Hepatocyte (in vitro differentiated cells): ENCODE results near the gene FOXE3. TPM values are rescaled to one million over a fixed set of nuclear protein-coding genes. Genes with fewer than 3 reads are reported as not detected.

Source experiments
- DNase-seq: peaks from one replicate; pipeline ENCODE4 v3.0.0-alpha.2; 2016; ENCODE audit warnings: low spot score
- H2AFZ ChIP-seq: fragments of 200-600 bp; sonication (generic); 2 replicates; pipeline ENCODE4 v1.6.0; 2016; ENCODE audit warnings: antibody characterized with exemption, mild to moderate bottlenecking
- H3K27ac ChIP-seq: fragments of 200-600 bp; sonication (generic); 2 replicates; pipeline ENCODE4 v1.5.1; 2016; ENCODE audit warnings: mild to moderate bottlenecking
- H3K27me3 ChIP-seq: fragments of 200-600 bp; sonication (generic); 2 replicates; pipeline ENCODE4 v1.6.1; 2016
- H3K36me3 ChIP-seq: fragments of 200-600 bp; sonication (generic); replicated peaks from 2 replicates; pipeline ENCODE4 v1.5.1; 2016; ENCODE audit warnings: low read depth; ENCODE audit not compliant: insufficient read depth
- H3K4me1 ChIP-seq: fragments of 200-600 bp; sonication (generic); 2 replicates; pipeline ENCODE4 v1.5.1; 2016; ENCODE audit warnings: mild to moderate bottlenecking, moderate library complexity; ENCODE audit not compliant: insufficient read depth
- H3K4me2 ChIP-seq: fragments of 200-600 bp; sonication (generic); 2 replicates; pipeline ENCODE4 v1.6.0; 2016
- H3K4me3 ChIP-seq: fragments of 200-600 bp; sonication (generic); 2 replicates; pipeline ENCODE4 v1.5.1; 2016; ENCODE audit warnings: mild to moderate bottlenecking
- H3K79me2 ChIP-seq: fragments of 200-600 bp; sonication (generic); 2 replicates; pipeline ENCODE4 v1.6.0; 2017; ENCODE audit warnings: mild to moderate bottlenecking
- H3K9me2 ChIP-seq: fragments of 200-600 bp; sonication (generic); replicated peaks from 2 replicates; pipeline ENCODE4 v1.6.0; 2017; ENCODE audit warnings: mild to moderate bottlenecking; ENCODE audit not compliant: insufficient read depth
- H3K9me3 ChIP-seq: fragments of 200-600 bp; sonication (generic); 2 replicates; pipeline ENCODE4 v1.5.1; 2016; ENCODE audit warnings: low read depth, mild to moderate bottlenecking
- H4K20me1 ChIP-seq: fragments of 200-600 bp; sonication (generic); 2 replicates; pipeline ENCODE4 v1.6.0; 2016; ENCODE audit warnings: mild to moderate bottlenecking; ENCODE audit not compliant: insufficient read depth, poor library complexity, severe bottlenecking
- EZH2 ChIP-seq: fragments of 200-600 bp; sonication (generic); IDR thresholded peaks from 2 replicates; pipeline ENCODE4 v1.6.1; 2016; ENCODE audit warnings: antibody characterized with exemption, mild to moderate bottlenecking, borderline replicate concordance
- EZH2phosphoT487 ChIP-seq: fragments of 200-600 bp; sonication (generic); IDR thresholded peaks from one replicate; pipeline ENCODE4 v1.6.1; 2018; ENCODE audit warnings: antibody characterized with exemption, mild to moderate bottlenecking, low read depth, moderate library complexity; ENCODE audit not compliant: unreplicated experiment, severe bottlenecking
- WGBS: methylation state at CpG from one replicate; pipeline ENCODE4 v1.1.6; 2016; ENCODE audit warnings: low lambda C conversion rate; ENCODE audit errors: missing lambda C conversion rate; 5-methylcytosine and 5-hydroxymethylcytosine counted together
- polyA plus RNA-seq: library from polyadenylated mRNA; unstranded; fragments of >200 nt; fragmentation: Nextera tagmentation; extraction: Ambion mirVana; gene quantifications from 2 replicates; pipeline ENCODE4 v1.2.1, GENCODE V29; 2016
- total RNA-seq: library from RNA; depleted of rRNA; stranded (reverse); fragments of >200 nt; gene quantifications from 2 replicates; pipeline ENCODE4 v1.2.3, GENCODE V29; 2014
- TF ChIP-seq, protein P1 (sequence below): fragments of 200-600 bp; sonication (generic); IDR thresholded peaks from 2 replicates; pipeline ENCODE4 v1.5.1; 2016; ENCODE audit warnings: antibody characterized with exemption, mild to moderate bottlenecking; ENCODE audit not compliant: poor library complexity

Gene FOXE3
- total and polyA plus RNA-seq, 2 experiments from 2014 or later = not detected

DNA sequence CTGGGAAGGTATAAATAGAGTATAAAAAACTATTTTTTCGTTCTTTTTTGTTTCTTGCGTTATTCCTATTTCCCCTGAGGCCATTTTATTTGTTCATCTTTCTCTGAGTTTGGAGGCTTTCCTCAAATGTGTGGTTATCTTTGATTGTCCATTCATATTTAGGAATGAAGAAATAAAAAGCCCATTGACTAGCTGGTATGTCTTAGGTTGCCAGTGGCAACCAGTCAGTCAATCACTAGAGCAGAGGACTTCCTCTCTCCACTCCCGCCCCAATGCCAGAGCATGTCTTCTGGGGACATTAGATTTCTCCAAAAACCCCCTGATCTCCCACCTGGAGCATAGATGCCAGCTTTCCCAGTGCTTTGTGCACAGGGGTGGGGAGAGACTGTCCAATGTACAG is 20.7 kb upstream of the FOXE3 start:
- no peak for DNase-seq
- Histone ChIP-seq H3K4me2 (no peak overlapping the region), H3K9me3 (no peaks in the 10 kb centered on the region), H3K36me3 (no peaks in the 10 kb centered on the region), H4K20me1 (no peaks in the 10 kb centered on the region), H3K4me1 (no peaks in the 10 kb centered on the region), H3K4me3 (no peak overlapping the region), H3K27ac (no peak overlapping the region), H2AFZ (no peak overlapping the region), H3K79me2 (no peaks in the 10 kb centered on the region), H3K9me2 (no peaks in the 10 kb centered on the region), H3K27me3 (peaks cover 5% of the 10 kb centered on the region)
- TF ChIP-seq EZH2phosphoT487 (no peak), EZH2 (no peak)
- TF ChIP-seq, protein P1, sequence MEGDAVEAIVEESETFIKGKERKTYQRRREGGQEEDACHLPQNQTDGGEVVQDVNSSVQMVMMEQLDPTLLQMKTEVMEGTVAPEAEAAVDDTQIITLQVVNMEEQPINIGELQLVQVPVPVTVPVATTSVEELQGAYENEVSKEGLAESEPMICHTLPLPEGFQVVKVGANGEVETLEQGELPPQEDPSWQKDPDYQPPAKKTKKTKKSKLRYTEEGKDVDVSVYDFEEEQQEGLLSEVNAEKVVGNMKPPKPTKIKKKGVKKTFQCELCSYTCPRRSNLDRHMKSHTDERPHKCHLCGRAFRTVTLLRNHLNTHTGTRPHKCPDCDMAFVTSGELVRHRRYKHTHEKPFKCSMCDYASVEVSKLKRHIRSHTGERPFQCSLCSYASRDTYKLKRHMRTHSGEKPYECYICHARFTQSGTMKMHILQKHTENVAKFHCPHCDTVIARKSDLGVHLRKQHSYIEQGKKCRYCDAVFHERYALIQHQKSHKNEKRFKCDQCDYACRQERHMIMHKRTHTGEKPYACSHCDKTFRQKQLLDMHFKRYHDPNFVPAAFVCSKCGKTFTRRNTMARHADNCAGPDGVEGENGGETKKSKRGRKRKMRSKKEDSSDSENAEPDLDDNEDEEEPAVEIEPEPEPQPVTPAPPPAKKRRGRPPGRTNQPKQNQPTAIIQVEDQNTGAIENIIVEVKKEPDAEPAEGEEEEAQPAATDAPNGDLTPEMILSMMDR = no peak
- 87% methylated on average over 3 of the region's 3 CpGs for WGBS

DNA sequence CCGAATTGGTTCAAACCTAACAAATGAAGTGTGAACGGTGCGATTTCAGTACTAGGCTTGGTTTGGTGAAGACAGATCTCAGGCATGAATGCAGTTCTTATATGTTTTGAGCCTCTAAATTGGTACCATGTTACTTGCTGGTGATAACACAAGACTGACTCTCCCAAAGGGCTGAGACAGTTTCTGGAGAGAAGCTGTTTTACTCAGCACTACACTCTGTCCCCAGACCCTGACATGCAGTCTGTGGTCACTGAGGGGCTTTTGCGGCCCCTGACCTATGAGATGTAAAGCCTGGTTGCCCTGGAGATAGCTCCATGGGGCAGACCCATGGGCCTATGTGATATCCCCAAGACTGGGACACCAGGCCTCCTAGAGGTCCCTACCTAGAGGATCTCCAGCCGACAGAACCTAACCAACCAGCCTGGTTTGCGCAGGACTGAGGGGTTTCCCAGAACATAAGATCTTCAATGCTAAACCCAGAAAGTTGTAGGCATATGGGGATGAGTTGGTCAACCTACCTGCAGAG is 19.4 kb upstream of the FOXE3 start:
- 96% methylated on average over 6 of the region's 6 CpGs for WGBS
- no peak for DNase-seq
- Histone ChIP-seq H3K27me3 (peaks cover 9% of the 10 kb centered on the region), H3K4me3 (no peak overlapping the region), H3K27ac (no peak overlapping the region), H3K9me3 (no peaks in the 10 kb centered on the region), H3K36me3 (no peaks in the 10 kb centered on the region), H3K9me2 (no peaks in the 10 kb centered on the region), H3K4me2 (no peak overlapping the region), H2AFZ (no peak overlapping the region), H4K20me1 (no peaks in the 10 kb centered on the region), H3K4me1 (peaks cover 6% of the 10 kb centered on the region), H3K79me2 (no peaks in the 10 kb centered on the region)
- TF ChIP-seq EZH2 (no peak), EZH2phosphoT487 (no peak)
- TF ChIP-seq, protein P1 = no peak

DNA sequence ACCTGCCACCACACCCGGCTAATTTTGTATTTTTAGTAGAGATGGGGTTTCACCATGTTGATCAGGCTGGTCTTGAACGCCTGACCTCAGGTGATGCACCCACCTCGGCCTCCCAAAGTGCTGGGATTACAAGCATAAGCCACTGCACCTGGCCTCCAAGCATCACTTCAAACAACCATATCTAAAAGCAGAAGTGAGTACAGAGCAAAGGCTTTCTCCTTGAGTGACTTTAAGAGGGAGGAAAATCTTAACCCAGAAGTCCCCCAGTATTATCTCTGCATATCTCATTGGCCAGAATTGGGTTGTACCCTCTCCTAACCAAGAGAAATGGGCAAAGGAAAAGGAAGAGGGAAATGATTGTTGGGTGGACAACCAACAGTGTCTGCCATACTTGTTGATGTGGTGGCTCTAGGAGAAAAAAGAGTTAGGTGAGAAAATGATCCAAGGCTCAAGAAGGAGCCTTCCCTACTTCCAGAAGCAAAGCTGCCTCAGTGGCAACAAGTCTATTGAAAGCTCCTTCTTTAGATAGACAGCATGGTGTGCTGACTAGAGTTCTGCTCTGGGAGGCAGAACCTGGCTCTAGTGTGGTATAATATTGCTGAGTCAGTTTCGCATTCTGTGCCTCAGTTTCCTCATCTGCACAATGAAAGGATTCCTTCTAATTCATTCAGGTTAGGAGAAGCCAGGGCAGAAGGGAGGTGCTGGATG is 16.8 kb upstream of the FOXE3 start:
- Histone ChIP-seq H3K36me3 (no peaks in the 10 kb centered on the region), H3K27ac (no peak overlapping the region), H3K9me2 (no peaks in the 10 kb centered on the region), H3K4me2 (no peak overlapping the region), H2AFZ (no peak overlapping the region), H3K4me1 (peaks cover 11% of the 10 kb centered on the region), H3K9me3 (no peaks in the 10 kb centered on the region), H3K27me3 (peaks cover 9% of the 10 kb centered on the region), H4K20me1 (no peaks in the 10 kb centered on the region), H3K79me2 (no peaks in the 10 kb centered on the region), H3K4me3 (no peak overlapping the region)
- TF ChIP-seq, protein P1 = no peak
- 89% methylated on average over 4 of the region's 4 CpGs for WGBS
- no peak for DNase-seq
